Loucy (cell line): ENCODE data around the gene IL10RA.

Source experiments
- CTCF ChIP-seq: fragments of 200-600 bp; sonication (generic); conservative IDR thresholded peaks from 2 replicates; pipeline ENCODE4 v1.5.1; 2014; ENCODE audit warnings: mild to moderate bottlenecking, antibody characterized with exemption, low read length
- EZH2phosphoT487 ChIP-seq: fragments of 200-600 bp; IDR thresholded peaks from 2 replicates; pipeline ENCODE4 v1.6.1; 2018; ENCODE audit warnings: antibody characterized with exemption, mild to moderate bottlenecking, moderate library complexity, borderline replicate concordance

- TF ChIP-seq CTCF (peak; percentile 29), EZH2phosphoT487 (no peak)
Observed at GRCh38 chr11:118005224-118006152, 19.3 kb downstream of the IL10RA start.
